Astrocyte (in vitro differentiated cells and primary cell): ENCODE measurements around the gene SRR. TPM values are rescaled to one million over a fixed set of nuclear protein-coding genes. Genes with fewer than 3 reads are reported as not detected.

Source experiments
- DNase-seq: peaks from one replicate; pipeline ENCODE4 v3.0.0-alpha.2; 2010; ENCODE audit warnings: low read depth
- FAIRE-seq: peaks from 2 replicates; lab custom pipeline; 2011; peaks lifted over from hg19 to GRCh38; lab: Jason Lieb, UNC
- H2AFZ ChIP-seq: 2 replicates; pipeline ENCODE4 v1.6.0; 2012; ENCODE audit warnings: low read depth, low read length, inconsistent platforms
- H3K27ac ChIP-seq: 2 replicates; pipeline ENCODE4 v1.5.1; 2011; ENCODE audit warnings: low read depth, low read length, inconsistent platforms
- H3K27me3 ChIP-seq: 2 replicates; pipeline ENCODE4 v1.6.0; 2011; ENCODE audit warnings: low read length, inconsistent platforms; ENCODE audit not compliant: insufficient read depth
- H3K36me3 ChIP-seq: 2 replicates; pipeline ENCODE4 v1.5.1; 2011; ENCODE audit warnings: low read length, inconsistent platforms; ENCODE audit not compliant: insufficient read depth
- H3K4me1 ChIP-seq: 2 replicates; pipeline ENCODE4 v1.5.1; 2011; ENCODE audit warnings: low read length, inconsistent platforms; ENCODE audit not compliant: insufficient read depth
- H3K4me2 ChIP-seq: 2 replicates; pipeline ENCODE4 v1.6.0; 2012; ENCODE audit warnings: low read length, inconsistent platforms
- H3K4me3 ChIP-seq: 2 replicates; pipeline ENCODE4 v1.5.1; 2011; ENCODE audit warnings: low read depth, mild to moderate bottlenecking, low read length, inconsistent platforms; ENCODE audit not compliant: insufficient read depth
- H3K79me2 ChIP-seq: 2 replicates; pipeline ENCODE4 v1.6.0; 2012; ENCODE audit warnings: mild to moderate bottlenecking, low read length, inconsistent platforms; ENCODE audit not compliant: insufficient read depth
- H3K9ac ChIP-seq: 2 replicates; pipeline ENCODE4 v1.6.0; 2012; ENCODE audit warnings: mild to moderate bottlenecking, low read length, inconsistent platforms
- H3K9me3 ChIP-seq: 2 replicates; pipeline ENCODE4 v1.5.1; 2012; ENCODE audit warnings: low read depth, mild to moderate bottlenecking, low read length, inconsistent platforms; ENCODE audit not compliant: insufficient read depth
- H4K20me1 ChIP-seq: 2 replicates; pipeline ENCODE4 v1.6.0; 2012; ENCODE audit warnings: low read length, inconsistent platforms; ENCODE audit not compliant: insufficient read depth
- H3K27ac Mint-ChIP-seq: one replicate; pipeline ENCODE4 v1.8.0; 2021; ENCODE audit warnings: mild to moderate bottlenecking, mixed read lengths; ENCODE audit not compliant: unreplicated experiment
- H3K27me3 Mint-ChIP-seq: one replicate; pipeline ENCODE4 v1.8.0; 2021; ENCODE audit warnings: low read depth, mixed read lengths; ENCODE audit not compliant: unreplicated experiment
- H3K36me3 Mint-ChIP-seq: one replicate; pipeline ENCODE4 v1.8.0; 2021; ENCODE audit warnings: low read depth, mixed read lengths; ENCODE audit not compliant: unreplicated experiment
- H3K4me1 Mint-ChIP-seq: one replicate; pipeline ENCODE4 v1.8.0; 2021; ENCODE audit warnings: low read depth, mixed read lengths; ENCODE audit not compliant: unreplicated experiment
- H3K4me3 Mint-ChIP-seq: one replicate; pipeline ENCODE4 v1.8.0; 2021; ENCODE audit warnings: mild to moderate bottlenecking, moderate library complexity, mixed read lengths; ENCODE audit not compliant: unreplicated experiment
- H3K9me3 Mint-ChIP-seq: one replicate; pipeline ENCODE4 v1.8.0; 2021; ENCODE audit warnings: mild to moderate bottlenecking, mixed read lengths; ENCODE audit not compliant: unreplicated experiment
- EZH2 ChIP-seq: IDR thresholded peaks from 2 replicates; pipeline ENCODE4 v1.6.1; 2012; ENCODE audit warnings: mild to moderate bottlenecking, low read length, inconsistent platforms; ENCODE audit not compliant: insufficient read depth
- total RNA-seq: library from RNA; stranded (reverse); gene quantifications from 2 replicates; pipeline ENCODE4 v1.2.1, GENCODE V29; 2021
- TF ChIP-seq, protein P1 (sequence below): IDR thresholded peaks from 2 replicates; pipeline ENCODE4 v1.5.1; 2011; ENCODE audit warnings: low read depth, mild to moderate bottlenecking, inconsistent platforms, low read length, moderate library complexity; ENCODE audit not compliant: insufficient read depth

The SRR gene
- total RNA-seq, 1 donor from 2014 or later = 15.4 TPM

DNA sequence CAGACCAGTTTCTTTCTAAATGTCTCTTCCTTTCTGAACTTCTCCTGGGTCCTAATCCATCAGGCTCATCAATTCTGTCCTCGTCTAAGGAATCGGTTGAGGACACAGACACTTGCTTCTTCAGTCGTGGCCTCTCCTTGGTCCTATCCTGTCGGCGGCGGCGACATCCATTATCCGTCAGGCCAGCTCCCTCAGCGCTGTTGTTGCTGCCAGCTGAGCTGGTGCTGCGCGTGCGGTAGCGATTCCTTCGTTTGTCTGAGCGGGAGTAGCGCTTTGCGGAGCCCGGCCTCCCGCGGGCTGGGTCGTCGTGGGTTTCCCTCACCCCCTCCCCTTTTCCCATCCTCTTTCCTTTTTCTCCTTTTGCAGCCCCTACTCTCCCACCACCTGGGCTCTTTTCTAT lies 4.0 kb upstream of the SRR start:
- H3K4me1 Mint-ChIP-seq = peaks cover 23% of the 10 kb centered on the region
- Histone ChIP-seq H3K4me3 (no peak overlapping the region), H3K9ac (no peak overlapping the region), H2AFZ (no peak overlapping the region), H3K79me2 (peaks cover 89% of the 10 kb centered on the region), H3K36me3 (peaks cover 36% of the 10 kb centered on the region), H3K27ac (no peak overlapping the region), H3K4me1 (peaks cover 5% of the 10 kb centered on the region), H3K9me3 (no peaks in the 10 kb centered on the region), H4K20me1 (peaks cover 73% of the 10 kb centered on the region), H3K4me2 (no peak overlapping the region), H3K27me3 (no peaks in the 10 kb centered on the region)
- H3K36me3 Mint-ChIP-seq = peaks cover 26% of the 10 kb centered on the region
- no peaks in the 10 kb centered on the region for H3K9me3 Mint-ChIP-seq
- no peak overlapping the region for H3K4me3 Mint-ChIP-seq
- DNase-seq (no peak), FAIRE-seq (no peak)
- no peak overlapping the region for H3K27ac Mint-ChIP-seq
- no peak for TF ChIP-seq EZH2
- TF ChIP-seq, protein P1, sequence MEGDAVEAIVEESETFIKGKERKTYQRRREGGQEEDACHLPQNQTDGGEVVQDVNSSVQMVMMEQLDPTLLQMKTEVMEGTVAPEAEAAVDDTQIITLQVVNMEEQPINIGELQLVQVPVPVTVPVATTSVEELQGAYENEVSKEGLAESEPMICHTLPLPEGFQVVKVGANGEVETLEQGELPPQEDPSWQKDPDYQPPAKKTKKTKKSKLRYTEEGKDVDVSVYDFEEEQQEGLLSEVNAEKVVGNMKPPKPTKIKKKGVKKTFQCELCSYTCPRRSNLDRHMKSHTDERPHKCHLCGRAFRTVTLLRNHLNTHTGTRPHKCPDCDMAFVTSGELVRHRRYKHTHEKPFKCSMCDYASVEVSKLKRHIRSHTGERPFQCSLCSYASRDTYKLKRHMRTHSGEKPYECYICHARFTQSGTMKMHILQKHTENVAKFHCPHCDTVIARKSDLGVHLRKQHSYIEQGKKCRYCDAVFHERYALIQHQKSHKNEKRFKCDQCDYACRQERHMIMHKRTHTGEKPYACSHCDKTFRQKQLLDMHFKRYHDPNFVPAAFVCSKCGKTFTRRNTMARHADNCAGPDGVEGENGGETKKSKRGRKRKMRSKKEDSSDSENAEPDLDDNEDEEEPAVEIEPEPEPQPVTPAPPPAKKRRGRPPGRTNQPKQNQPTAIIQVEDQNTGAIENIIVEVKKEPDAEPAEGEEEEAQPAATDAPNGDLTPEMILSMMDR = no peak
- no peaks in the 10 kb centered on the region for H3K27me3 Mint-ChIP-seq

DNA sequence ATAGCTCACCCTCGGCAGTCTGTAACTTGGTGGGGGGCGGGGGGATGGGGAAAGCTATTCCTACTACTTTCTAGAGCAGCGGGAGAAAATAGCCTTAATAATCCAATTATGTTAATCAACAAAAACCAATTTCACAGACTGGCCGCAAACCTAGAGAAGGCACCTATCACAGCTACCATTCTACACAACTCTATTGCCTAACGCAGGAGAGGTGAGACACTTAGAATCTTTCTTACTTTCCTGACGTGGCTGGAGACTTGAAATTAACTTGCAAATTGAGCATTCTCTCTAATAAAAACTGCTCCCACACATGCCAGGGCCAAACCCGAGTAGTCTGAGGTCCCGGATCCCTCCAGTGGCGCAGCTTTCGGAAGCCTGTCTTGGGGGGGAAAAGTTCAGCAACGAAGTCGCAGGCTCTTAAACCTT lies 959 bp upstream of the SRR start:
- H3K27ac ChIP-seq = peak overlapping the region; percentile 81
- H3K36me3 Mint-ChIP-seq = peaks cover 18% of the 10 kb centered on the region

DNA sequence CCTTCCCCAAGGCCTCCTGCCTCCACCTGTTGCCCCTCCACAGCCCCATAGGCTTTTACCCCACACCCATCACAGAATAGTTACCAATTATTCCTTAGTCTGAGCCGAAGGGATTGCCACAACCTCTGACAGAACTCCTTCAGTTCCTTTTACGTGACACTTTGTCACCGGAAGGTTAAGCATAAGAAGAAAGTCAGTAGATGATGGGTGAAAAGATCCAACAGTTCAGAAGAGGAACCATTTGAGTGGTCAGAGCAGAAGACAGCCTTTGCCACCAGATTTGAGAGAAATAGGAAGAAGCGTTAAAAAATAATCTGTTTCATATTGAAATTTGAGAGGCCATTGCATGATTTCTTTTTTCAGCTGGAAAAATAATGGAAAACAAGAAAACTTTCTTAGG lies 1.2 kb downstream of the SRR start:
- no peak overlapping the region for H3K4me3 ChIP-seq
- no peak for TF ChIP-seq EZH2
- TF ChIP-seq, protein P1 = no peak
- peaks cover 28% of the 10 kb centered on the region for H4K20me1 ChIP-seq
- no peak overlapping the region for H2AFZ ChIP-seq
- H3K9ac ChIP-seq = no peak overlapping the region
- no peaks in the 10 kb centered on the region for H3K4me1 ChIP-seq
- H3K4me3 Mint-ChIP-seq = peak overlapping the region; percentile 80
- H3K79me2 ChIP-seq = peaks cover 49% of the 10 kb centered on the region
- no peaks in the 10 kb centered on the region for H3K9me3 ChIP-seq
- no peak for DNase-seq
- H3K4me1 Mint-ChIP-seq = peaks cover 7% of the 10 kb centered on the region
- peak overlapping the region; percentile 94 for H3K4me2 ChIP-seq
- no peak for FAIRE-seq
- H3K36me3 Mint-ChIP-seq = peaks cover 6% of the 10 kb centered on the region
- no peak overlapping the region for H3K27ac Mint-ChIP-seq
- peaks cover 5% of the 10 kb centered on the region for H3K36me3 ChIP-seq
- no peaks in the 10 kb centered on the region for H3K27me3 ChIP-seq
- no peaks in the 10 kb centered on the region for H3K27me3 Mint-ChIP-seq
- no peaks in the 10 kb centered on the region for H3K9me3 Mint-ChIP-seq
- no peak overlapping the region for H3K27ac ChIP-seq

More for the DNA sequence above, 959 bp upstream of the SRR start:
- H3K36me3 ChIP-seq = peaks cover 15% of the 10 kb centered on the region
- peak overlapping the region; percentile 88 for H3K4me3 ChIP-seq
- H3K4me2 ChIP-seq = peak overlapping the region; percentile 94
- no peak for FAIRE-seq
- H3K9me3 ChIP-seq = no peaks in the 10 kb centered on the region
- H2AFZ ChIP-seq = peak overlapping the region; percentile 74
- no peaks in the 10 kb centered on the region for H3K9me3 Mint-ChIP-seq
- H3K4me1 Mint-ChIP-seq = peaks cover 7% of the 10 kb centered on the region
- peak overlapping the region; percentile 94 for H3K27ac Mint-ChIP-seq
- H3K9ac ChIP-seq = peak overlapping the region; percentile 97
- peak overlapping the region; percentile 95 for H3K4me3 Mint-ChIP-seq
- no peaks in the 10 kb centered on the region for H3K4me1 ChIP-seq
- H3K79me2 ChIP-seq = peaks cover 65% of the 10 kb centered on the region
- DNase-seq = no peak
- no peak for TF ChIP-seq EZH2
- TF ChIP-seq, protein P1 = no peak
- no peaks in the 10 kb centered on the region for H3K27me3 ChIP-seq
- peaks cover 45% of the 10 kb centered on the region for H4K20me1 ChIP-seq
- no peaks in the 10 kb centered on the region for H3K27me3 Mint-ChIP-seq
